Measurements from ENCODE around the gene SLC2A11.

The SLC2A11 gene

GRCh38 chr22:23845265-23846080 is 12.2 kb upstream of the SLC2A11 start:
- CTCF ChIA-PET = interaction anchor here (1.0 to 5.3 kb wide), 9 partner anchors 12 to 304 kb away, joined by 3 to 46 read pairs (median 5); partner anchors contain the start of genes MIF, MMP11 and SLC2A11
- no peak for TF ChIP-seq CTCF (IDR thresholded peaks at IDR 0.05; ENCODE audit: control extremely low read depth, extremely low read depth, low read depth, missing control alignments)
- POLR2A ChIA-PET = interaction anchor here (0.9 to 1.0 kb wide), 2 partner anchors 12 to 14 kb away, joined by 3 read pairs; partner anchors contain the start of gene SLC2A11
- DNase-seq (ENCODE audit: extremely low spot score) = no peak

GRCh38 chr22:23846081-23846469 is 11.6 kb upstream of the SLC2A11 start:
- ChIA-PET POLR2A (interaction anchor here (0.8 to 1.0 kb wide), 3 partner anchors 11 to 60 kb away, joined by 3 to 4 read pairs (median 3); partner anchors contain the start of genes SLC2A11 and SMARCB1), CTCF (interaction anchor here (1.0 to 5.3 kb wide), 8 partner anchors 11 to 305 kb away, joined by 3 to 46 read pairs (median 6); partner anchors contain the start of genes MIF, MMP11 and SLC2A11)
- no peak for TF ChIP-seq CTCF (IDR thresholded peaks at IDR 0.05; ENCODE audit: control extremely low read depth, extremely low read depth, low read depth, missing control alignments)
- no peak for DNase-seq (ENCODE audit: extremely low spot score)

- ChIA-PET POLR2A (no interaction called here), CTCF (interaction anchor here (1.0 to 5.3 kb wide), 6 partner anchors 10 to 93 kb away, joined by 3 to 71 read pairs (median 17); partner anchors contain the start of genes CHCHD10, MIF, MMP11 and SLC2A11)
- no peak for TF ChIP-seq CTCF (IDR thresholded peaks at IDR 0.05; ENCODE audit: control extremely low read depth, extremely low read depth, low read depth, missing control alignments)
- DNase-seq (ENCODE audit: extremely low spot score) = no peak
These were observed 10.3 kb upstream of the SLC2A11 start for GRCh38 chr22:23847310-23847920.

GRCh38 chr22:23847991-23848864 is 9.4 kb upstream of the SLC2A11 start:
- TF ChIP-seq CTCF (IDR thresholded peaks at IDR 0.05; ENCODE audit: control extremely low read depth, extremely low read depth, low read depth, missing control alignments) = no peak
- ChIA-PET POLR2A (no interaction called here), CTCF (interaction anchor here (0.8 to 4.4 kb wide), 11 partner anchors 9 to 93 kb away, joined by 3 to 71 read pairs (median 11); partner anchors contain the start of genes CHCHD10 and SLC2A11)
- DNase-seq (ENCODE audit: extremely low spot score) = no peak

- peak; percentile 89 for DNase-seq (ENCODE audit: extremely low spot score)
- POLR2A ChIA-PET = no interaction called here
- CTCF ChIA-PET = interaction anchor here (0.6 to 4.4 kb wide), 47 partner anchors 11 to 308 kb away, joined by 3 to 71 read pairs (median 4); partner anchors contain the start of genes CHCHD10, DERL3, DRICH1 and MIF
- peak; percentile 83 for TF ChIP-seq CTCF (IDR thresholded peaks at IDR 0.05; ENCODE audit: control extremely low read depth, extremely low read depth, low read depth, missing control alignments)
These were observed 8.4 kb upstream of the SLC2A11 start for GRCh38 chr22:23849009-23850006.

Data from GM10248 (cell line).